Measurements from ENCODE around the gene MYO9A.
A peak's percentile ranks its signal among the peaks of the same experiment; 100 is the strongest.

Gene MYO9A

DNA sequence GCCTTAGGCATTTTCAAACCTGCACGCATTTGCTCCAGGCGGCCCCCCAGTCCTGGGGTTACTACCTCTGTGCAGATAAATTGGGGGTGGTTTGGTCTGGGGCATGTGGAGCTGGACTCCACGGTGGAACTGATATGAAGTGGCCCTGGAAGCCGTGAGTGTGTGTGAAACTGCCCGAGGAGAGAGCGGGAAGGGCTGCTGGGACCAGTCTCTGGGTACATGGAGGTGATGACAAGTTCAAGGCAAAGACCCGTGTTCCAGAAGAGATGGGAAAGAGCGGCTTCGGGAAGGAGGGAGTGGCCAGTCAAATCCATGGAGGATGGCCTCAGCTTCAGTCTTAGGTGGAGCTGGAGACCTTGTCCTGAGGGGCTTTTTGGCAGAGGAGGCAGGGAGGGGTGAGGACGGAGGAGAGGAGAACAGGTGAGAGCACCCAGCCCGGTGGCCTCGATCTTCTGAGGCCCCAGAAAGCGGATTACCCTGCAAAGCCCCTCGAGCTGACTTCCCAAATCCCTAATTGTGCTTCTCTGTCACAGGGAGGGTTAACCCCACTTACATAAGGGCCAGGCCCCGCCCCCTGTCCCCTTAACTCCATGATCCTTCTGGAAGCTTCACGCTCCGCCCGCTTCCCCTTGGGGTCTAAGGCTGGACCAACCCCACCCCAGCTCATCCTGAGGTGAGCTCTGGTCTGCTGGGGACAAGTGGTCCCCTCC lies 309.5 kb downstream of the MYO9A start:
- Histone ChIP-seq H3K27ac (ENCODE audit: low read depth, low read length) (no peak overlapping the region), H3K18ac (ENCODE audit: low read length) (no peak overlapping the region), H3K4ac (ENCODE audit: low read depth, low read length) (no peak overlapping the region), H4K12ac (ENCODE audit: low read depth, low read length) (no peak overlapping the region), H3K4me1 (ENCODE audit: control insufficient read depth in 1 of 2, insufficient read depth in 2 of 2, low read length in 2 of 2) (peaks cover 19 to 21% of the 10 kb centered on the region in 2 experiments), H4K8ac (ENCODE audit: low read depth, low read length) (no peak overlapping the region), H3K23ac (ENCODE audit: low read length) (no peak overlapping the region), H2BK5ac (ENCODE audit: low read depth, low read length, poor library complexity) (no peak overlapping the region), H4K91ac (ENCODE audit: low read depth, low read length) (no peak overlapping the region), H3K14ac (ENCODE audit: low read length) (no peak overlapping the region), H2BK12ac (ENCODE audit: low read length) (no peak overlapping the region), H3K9ac (ENCODE audit: low read length) (no peak overlapping the region), H3K4me2 (ENCODE audit: low read length) (no peak overlapping the region), H3K36me3 (ENCODE audit: control insufficient read depth in 1 of 2, insufficient read depth in 2 of 2, low read length in 2 of 2) (no peaks in the 10 kb centered on the region), H2BK120ac (ENCODE audit: insufficient read depth, low read length, poor library complexity) (no peak overlapping the region), H3K27me3 (ENCODE audit: insufficient read depth, low read length) (no peaks in the 10 kb centered on the region), H3K9me3 (ENCODE audit: insufficient read depth, low read depth, low read length) (peaks cover 2% of the 10 kb centered on the region), H3K4me3 (ENCODE audit: low read depth, low read length) (no peak overlapping the region), H2AFZ (ENCODE audit: insufficient read depth, low read length, poor library complexity) (no peak overlapping the region), H3K79me2 (ENCODE audit: control insufficient read depth, insufficient read depth, low read length, poor library complexity) (no peaks in the 10 kb centered on the region), H2AK5ac (ENCODE audit: low read length) (no peak overlapping the region), H3K79me1 (ENCODE audit: low read length) (no peaks in the 10 kb centered on the region)
- DNase-seq: no peak
- no CpG with 5 or more reads among the region's 18 CpGs for WGBS (ENCODE audit: extremely low coverage, insufficient coverage, insufficient read length)

- Histone ChIP-seq H2BK5ac (ENCODE audit: low read depth, low read length, poor library complexity) (no peak overlapping the region), H3K36me3 (ENCODE audit: control insufficient read depth in 1 of 2, insufficient read depth in 2 of 2, low read length in 2 of 2) (no peaks in the 10 kb centered on the region), H3K79me2 (ENCODE audit: control insufficient read depth, insufficient read depth, low read length, poor library complexity) (no peaks in the 10 kb centered on the region), H3K9me3 (ENCODE audit: insufficient read depth, low read depth, low read length) (peaks cover 2% of the 10 kb centered on the region), H4K8ac (ENCODE audit: low read depth, low read length) (no peak overlapping the region), H3K4me1 (ENCODE audit: control insufficient read depth in 1 of 2, insufficient read depth in 2 of 2, low read length in 2 of 2) (peaks cover 19 to 21% of the 10 kb centered on the region in 2 experiments), H2BK120ac (ENCODE audit: insufficient read depth, low read length, poor library complexity) (no peak overlapping the region), H4K91ac (ENCODE audit: low read depth, low read length) (no peak overlapping the region), H3K27ac (ENCODE audit: low read depth, low read length) (no peak overlapping the region), H3K4ac (ENCODE audit: low read depth, low read length) (no peak overlapping the region), H2AFZ (ENCODE audit: insufficient read depth, low read length, poor library complexity) (no peak overlapping the region), H4K12ac (ENCODE audit: low read depth, low read length) (no peak overlapping the region), H3K14ac (ENCODE audit: low read length) (no peak overlapping the region), H3K18ac (ENCODE audit: low read length) (no peak overlapping the region), H3K27me3 (ENCODE audit: insufficient read depth, low read length) (no peaks in the 10 kb centered on the region), H2BK12ac (ENCODE audit: low read length) (no peak overlapping the region), H3K4me3 (ENCODE audit: low read depth, low read length) (no peak overlapping the region), H3K4me2 (ENCODE audit: low read length) (no peak overlapping the region), H3K23ac (ENCODE audit: low read length) (no peak overlapping the region), H3K79me1 (ENCODE audit: low read length) (no peaks in the 10 kb centered on the region), H2AK5ac (ENCODE audit: low read length) (no peak overlapping the region), H3K9ac (ENCODE audit: low read length) (no peak overlapping the region)
- WGBS (ENCODE audit: extremely low coverage, insufficient coverage, insufficient read length): no CpG with 5 or more reads among the region's 4 CpGs
- no peak for DNase-seq
These were observed 310.3 kb downstream of the MYO9A start for GRCh38 chr15:71807691-71808091.

GRCh38 chr15:71807125-71807629 lies 310.8 kb downstream of the MYO9A start:
- no peaks in the 10 kb centered on the region for H3K36me3 ChIP-seq (ENCODE audit: control insufficient read depth in 1 of 2, insufficient read depth in 2 of 2, low read length in 2 of 2)
- no peak overlapping the region for H2AK5ac ChIP-seq (ENCODE audit: low read length)
- H3K18ac ChIP-seq (ENCODE audit: low read length): no peak overlapping the region
- no peak overlapping the region for H2AFZ ChIP-seq (ENCODE audit: insufficient read depth, low read length, poor library complexity)
- WGBS (ENCODE audit: extremely low coverage, insufficient coverage, insufficient read length): no CpG with 5 or more reads among the region's 15 CpGs
- no peak overlapping the region for H4K91ac ChIP-seq (ENCODE audit: low read depth, low read length)
- H3K23ac ChIP-seq (ENCODE audit: low read length): no peak overlapping the region
- no peak overlapping the region for H3K9ac ChIP-seq (ENCODE audit: low read length)
- H3K9me3 ChIP-seq (ENCODE audit: insufficient read depth, low read depth, low read length): no peaks in the 10 kb centered on the region
- no peak overlapping the region for H3K14ac ChIP-seq (ENCODE audit: low read length)
- H2BK120ac ChIP-seq (ENCODE audit: insufficient read depth, low read length, poor library complexity): no peak overlapping the region
- H3K27me3 ChIP-seq (ENCODE audit: insufficient read depth, low read length): no peaks in the 10 kb centered on the region
- H4K8ac ChIP-seq (ENCODE audit: low read depth, low read length): peak overlapping the region; percentile 30
- H3K4ac ChIP-seq (ENCODE audit: low read depth, low read length): no peak overlapping the region
- no peaks in the 10 kb centered on the region for H3K79me1 ChIP-seq (ENCODE audit: low read length)
- DNase-seq: no peak
- H3K4me1 ChIP-seq (ENCODE audit: control insufficient read depth in 1 of 2, insufficient read depth in 2 of 2, low read length in 2 of 2): peaks cover 19 to 21% of the 10 kb centered on the region in 2 experiments
- H3K79me2 ChIP-seq (ENCODE audit: control insufficient read depth, insufficient read depth, low read length, poor library complexity): no peaks in the 10 kb centered on the region
- no peak overlapping the region for H3K4me3 ChIP-seq (ENCODE audit: low read depth, low read length)
- no peak overlapping the region for H3K27ac ChIP-seq (ENCODE audit: low read depth, low read length)
- no peak overlapping the region for H4K12ac ChIP-seq (ENCODE audit: low read depth, low read length)
- H3K4me2 ChIP-seq (ENCODE audit: low read length): no peak overlapping the region
- no peak overlapping the region for H2BK12ac ChIP-seq (ENCODE audit: low read length)
- H2BK5ac ChIP-seq (ENCODE audit: low read depth, low read length, poor library complexity): no peak overlapping the region

DNA sequence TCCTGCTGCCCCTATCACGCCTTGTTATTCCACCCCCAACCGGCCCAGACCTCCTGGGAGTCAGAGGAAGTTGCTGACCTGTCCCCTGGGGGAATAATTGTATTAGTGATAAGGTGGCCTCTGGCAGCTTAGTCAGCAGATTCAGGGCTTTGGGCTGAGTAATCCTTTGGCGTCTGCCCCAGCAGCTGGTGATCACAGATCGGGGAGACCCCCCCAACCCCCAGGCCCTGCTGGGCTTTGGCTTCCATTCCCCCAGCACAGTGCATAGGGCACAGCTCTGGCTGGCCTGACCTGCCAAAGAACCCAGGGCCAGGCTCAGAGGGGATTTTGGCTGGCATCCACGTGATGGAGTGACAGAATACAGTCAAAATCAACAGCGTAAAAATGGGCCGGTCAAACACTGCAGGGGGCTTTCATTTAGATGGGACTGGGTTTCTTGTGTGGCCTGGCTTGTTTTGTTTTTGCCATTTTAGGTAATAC lies 311.5 kb downstream of the MYO9A start:
- Histone ChIP-seq H3K79me1 (ENCODE audit: low read length) (no peaks in the 10 kb centered on the region), H3K4me2 (ENCODE audit: low read length) (no peak overlapping the region), H3K4me1 (ENCODE audit: control insufficient read depth in 1 of 2, insufficient read depth in 2 of 2, low read length in 2 of 2) (peaks cover 19 to 21% of the 10 kb centered on the region in 2 experiments), H3K9me3 (ENCODE audit: insufficient read depth, low read depth, low read length) (no peaks in the 10 kb centered on the region), H3K18ac (ENCODE audit: low read length) (no peak overlapping the region), H2BK12ac (ENCODE audit: low read length) (peak overlapping the region; percentile 23), H2BK5ac (ENCODE audit: low read depth, low read length, poor library complexity) (no peak overlapping the region), H2BK120ac (ENCODE audit: insufficient read depth, low read length, poor library complexity) (no peak overlapping the region), H3K4me3 (ENCODE audit: low read depth, low read length) (no peak overlapping the region), H4K12ac (ENCODE audit: low read depth, low read length) (no peak overlapping the region), H3K4ac (ENCODE audit: low read depth, low read length) (no peak overlapping the region), H3K36me3 (ENCODE audit: control insufficient read depth in 1 of 2, insufficient read depth in 2 of 2, low read length in 2 of 2) (no peaks in the 10 kb centered on the region), H3K14ac (ENCODE audit: low read length) (no peak overlapping the region), H4K8ac (ENCODE audit: low read depth, low read length) (peak overlapping the region; percentile 50), H3K23ac (ENCODE audit: low read length) (no peak overlapping the region), H3K9ac (ENCODE audit: low read length) (no peak overlapping the region), H4K91ac (ENCODE audit: low read depth, low read length) (no peak overlapping the region), H2AK5ac (ENCODE audit: low read length) (no peak overlapping the region), H2AFZ (ENCODE audit: insufficient read depth, low read length, poor library complexity) (peak overlapping the region; percentile 39), H3K79me2 (ENCODE audit: control insufficient read depth, insufficient read depth, low read length, poor library complexity) (no peaks in the 10 kb centered on the region), H3K27ac (ENCODE audit: low read depth, low read length) (no peak overlapping the region), H3K27me3 (ENCODE audit: insufficient read depth, low read length) (no peaks in the 10 kb centered on the region)
- no peak for DNase-seq
- no CpG with 5 or more reads among the region's 7 CpGs for WGBS (ENCODE audit: extremely low coverage, insufficient coverage, insufficient read length)
